Skin of body (tissue), 2 donors: Measurements from ENCODE around the gene NIPSNAP2. TPM values are rescaled to one million over a fixed set of nuclear protein-coding genes. Genes with fewer than 3 reads are reported as not detected.
"Not testable (repeated sequence)": the region's sequence is repeated elsewhere in the genome, so short reads cannot be mapped to it uniquely, and the experiment has no call there.

ENCODE experiments used
- DNase-seq: peaks from one replicate; lab custom pipeline; 2025; lab: John Stamatoyannopoulos, UW
- total RNA-seq: library from RNA; depleted of rRNA; stranded (reverse); fragments of >200 nt; gene quantifications from one replicate; pipeline ENCODE4 v1.2.3, GENCODE V29; 2014

Gene NIPSNAP2
- total RNA-seq, 1 donor from 2014 or later, result 45.1 TPM

- DNase-seq, result no peak
Observed at GRCh38 chr7:55975988-55976633, 11.7 kb downstream of the NIPSNAP2 start.

GRCh38 chr7:55977831-55978230 lies 13.4 kb downstream of the NIPSNAP2 start:
- no peak for DNase-seq

GRCh38 chr7:55980266-55980665 lies 15.9 kb downstream of the NIPSNAP2 start:
- no peak for DNase-seq

- DNase-seq, result no peak
Observed at GRCh38 chr7:55983537-55983936, 19.2 kb downstream of the NIPSNAP2 start.

- no peak for DNase-seq
Observed at GRCh38 chr7:55992346-55992745, 28.0 kb downstream of the NIPSNAP2 start.

- no peak for DNase-seq
Observed at GRCh38 chr7:55996856-55997500, 32.6 kb downstream of the NIPSNAP2 start.

- no peak for DNase-seq
Observed at GRCh38 chr7:56003749-56004148, 39.4 kb downstream of the NIPSNAP2 start.

GRCh38 chr7:56007167-56007652 lies 42.8 kb downstream of the NIPSNAP2 start:
- DNase-seq, result no peak

GRCh38 chr7:56007891-56008290 lies 43.5 kb downstream of the NIPSNAP2 start:
- DNase-seq, result no peak

GRCh38 chr7:56009695-56010094 lies 45.3 kb downstream of the NIPSNAP2 start:
- DNase-seq, result no peak

- not testable (repeated sequence) for DNase-seq
Observed at GRCh38 chr7:56017015-56017414, 52.6 kb downstream of the NIPSNAP2 start.

- DNase-seq, result no peak
Observed at GRCh38 chr7:56019501-56019900, 55.1 kb downstream of the NIPSNAP2 start.

GRCh38 chr7:56023500-56023899 lies 59.1 kb downstream of the NIPSNAP2 start:
- DNase-seq, result no peak

GRCh38 chr7:56026538-56026937 lies 62.2 kb downstream of the NIPSNAP2 start:
- no peak for DNase-seq

- no peak for DNase-seq
Observed at GRCh38 chr7:56028942-56029630, 64.7 kb downstream of the NIPSNAP2 start.

- DNase-seq, result no peak
Observed at GRCh38 chr7:56030340-56030739, 66.0 kb downstream of the NIPSNAP2 start.

- not testable (repeated sequence) for DNase-seq
Observed at GRCh38 chr7:56031556-56031955, 67.2 kb downstream of the NIPSNAP2 start.

- DNase-seq, result not testable (repeated sequence)
Observed at GRCh38 chr7:56032578-56032977, 68.2 kb downstream of the NIPSNAP2 start.

- DNase-seq, result no peak
Observed at GRCh38 chr7:56033671-56034432, 69.5 kb downstream of the NIPSNAP2 start.

GRCh38 chr7:56040730-56041129 lies 76.3 kb downstream of the NIPSNAP2 start:
- no peak for DNase-seq

- not testable (repeated sequence) for DNase-seq
Observed at GRCh38 chr7:56045758-56046157, 81.4 kb downstream of the NIPSNAP2 start.
